Thyroid gland (tissue), 4 donors: Measurements from ENCODE around the gene MIGA1. TPM values are rescaled to one million over a fixed set of nuclear protein-coding genes. Genes with fewer than 3 reads are reported as not detected.

Experiments used
- DNase-seq, 2 donors: peaks; one replicate each; pipeline ENCODE4 v3.0.0-alpha.2; 2019
- H3K27ac ChIP-seq, 3 donors: fragments of 200-600 bp; sonication (generic); 1 replicate in 2 of 3; 2 replicates in 1 of 3; pipeline ENCODE4 v1.5.1; 2016 to 2019; ENCODE audit warnings: mild to moderate bottlenecking in 1 of 3, moderate library complexity in 1 of 3
- H3K27me3 ChIP-seq: fragments of 200-600 bp; sonication (generic); one replicate; pipeline ENCODE4 v1.5.1; 2019
- H3K36me3 ChIP-seq, 2 donors: fragments of 200-600 bp; sonication (generic); one replicate each; pipeline ENCODE4 v1.5.1; 2016 to 2019
- H3K4me1 ChIP-seq, 2 donors: fragments of 200-600 bp; sonication (generic); one replicate each; pipeline ENCODE4 v1.5.1; 2017 to 2019
- H3K4me3 ChIP-seq, 3 donors: fragments of 200-600 bp; sonication (generic); replicated peaks in 1 of 3; 1 replicate in 2 of 3; 2 replicates in 1 of 3; pipeline ENCODE4 v1.5.1; 2016; ENCODE audit warnings: mild to moderate bottlenecking in 1 of 3
- H3K9me3 ChIP-seq: fragments of 200-600 bp; sonication (generic); one replicate; pipeline ENCODE4 v1.5.1; 2017
- POLR2A ChIP-seq, 2 donors: fragments of 450-650 bp; IDR thresholded peaks; one replicate each; pipeline ENCODE4 v1.6.1; 2017; ENCODE audit warnings: antibody characterized with exemption in 2 of 2, mild to moderate bottlenecking in 2 of 2, moderate library complexity in 1 of 2
- WGBS, 2 donors: methylation state at CpG; one replicate each; pipeline ENCODE4 v1.1.5; 2017; 5-methylcytosine and 5-hydroxymethylcytosine counted together
- intact Hi-C: fragments of 100-400 bp; cut with DNase I; formaldehyde crosslinking; loops from one replicate; pipeline ENCODE4 v1.15.1; 2023
- total RNA-seq, 4 donors: library from RNA; depleted of rRNA; stranded (reverse); fragments of >200 nt; gene quantifications; one replicate each; pipeline ENCODE4 v1.2.3, GENCODE V29; 2016
- TF ChIP-seq, protein P1 (sequence below), 6 experiments: fragments of 200-600 bp in 3 of 6; fragments of 450-650 bp in 3 of 6; sonication (generic) in 3 of 6; IDR thresholded peaks; one replicate each; pipeline ENCODE4 v1.5.1; 2016 to 2019; ENCODE audit warnings: antibody characterized with exemption in 6 of 6, mild to moderate bottlenecking in 2 of 6, inconsistent platforms in 1 of 6, moderate library complexity in 1 of 6

MIGA1 gene
- total RNA-seq, 4 donors from 2014 or later = 25.8 to 34.6 (median 30.5) TPM

DNA sequence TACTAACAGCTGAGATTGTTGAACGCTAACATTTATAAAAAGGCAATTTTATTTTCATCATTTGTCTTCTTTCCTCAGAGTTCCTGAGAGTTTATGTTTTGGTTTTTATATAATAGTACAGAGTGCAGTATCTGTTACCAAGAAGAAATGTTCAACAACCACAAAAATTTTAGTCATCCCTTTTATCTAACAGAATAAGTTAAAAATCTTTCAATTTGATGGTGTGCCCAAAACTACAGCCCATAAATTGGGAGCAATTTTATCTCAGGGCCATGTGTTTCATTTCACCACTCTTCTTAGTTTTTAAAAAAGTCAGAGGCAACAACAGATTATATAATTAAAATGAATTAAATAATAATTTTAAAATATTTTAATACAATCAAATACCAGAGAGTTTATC lies 146.1 kb downstream of the MIGA1 start:
- H3K27me3 ChIP-seq = no peaks in the 10 kb centered on the region
- no peak overlapping the region for H3K27ac ChIP-seq
- no peak overlapping the region for H3K4me3 ChIP-seq
- no peak for TF ChIP-seq POLR2A (IDR thresholded peaks at IDR 0.05)
- TF ChIP-seq, protein P1, sequence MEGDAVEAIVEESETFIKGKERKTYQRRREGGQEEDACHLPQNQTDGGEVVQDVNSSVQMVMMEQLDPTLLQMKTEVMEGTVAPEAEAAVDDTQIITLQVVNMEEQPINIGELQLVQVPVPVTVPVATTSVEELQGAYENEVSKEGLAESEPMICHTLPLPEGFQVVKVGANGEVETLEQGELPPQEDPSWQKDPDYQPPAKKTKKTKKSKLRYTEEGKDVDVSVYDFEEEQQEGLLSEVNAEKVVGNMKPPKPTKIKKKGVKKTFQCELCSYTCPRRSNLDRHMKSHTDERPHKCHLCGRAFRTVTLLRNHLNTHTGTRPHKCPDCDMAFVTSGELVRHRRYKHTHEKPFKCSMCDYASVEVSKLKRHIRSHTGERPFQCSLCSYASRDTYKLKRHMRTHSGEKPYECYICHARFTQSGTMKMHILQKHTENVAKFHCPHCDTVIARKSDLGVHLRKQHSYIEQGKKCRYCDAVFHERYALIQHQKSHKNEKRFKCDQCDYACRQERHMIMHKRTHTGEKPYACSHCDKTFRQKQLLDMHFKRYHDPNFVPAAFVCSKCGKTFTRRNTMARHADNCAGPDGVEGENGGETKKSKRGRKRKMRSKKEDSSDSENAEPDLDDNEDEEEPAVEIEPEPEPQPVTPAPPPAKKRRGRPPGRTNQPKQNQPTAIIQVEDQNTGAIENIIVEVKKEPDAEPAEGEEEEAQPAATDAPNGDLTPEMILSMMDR (IDR thresholded peaks at IDR 0.05) = no peak
- H3K36me3 ChIP-seq = peaks cover 0 to 5% of the 10 kb centered on the region in 2 donors
- DNase-seq = no peak
- H3K9me3 ChIP-seq = no peaks in the 10 kb centered on the region
- no peaks in the 10 kb centered on the region for H3K4me1 ChIP-seq
- intact Hi-C loops = no loop called here
- 49 to 67% methylated on average over 1 of the region's 1 CpG for WGBS, 2 donors

DNA sequence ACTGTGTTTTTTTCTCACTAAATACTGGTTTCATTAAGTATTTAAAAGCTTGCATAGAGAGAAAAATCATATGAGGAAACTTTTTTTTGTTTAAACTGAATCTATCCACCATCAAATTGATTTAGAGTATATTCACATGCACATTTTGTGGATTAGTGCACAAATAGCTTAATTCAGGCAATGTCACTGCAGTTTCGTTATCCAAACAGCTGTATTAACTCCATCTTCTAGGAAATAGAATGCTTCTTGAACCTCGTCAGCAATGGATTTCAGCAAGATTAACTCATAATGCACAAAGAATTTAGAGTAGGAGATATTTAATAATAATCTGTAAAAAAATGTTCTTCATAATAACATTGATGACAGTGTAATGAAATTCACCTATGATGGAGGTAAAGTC lies 146.5 kb downstream of the MIGA1 start:
- WGBS, 2 donors = 86 to 90% methylated on average over 2 of the region's 2 CpGs
- TF ChIP-seq, protein P1 (IDR thresholded peaks at IDR 0.05) = no peak
- no peak for TF ChIP-seq POLR2A (IDR thresholded peaks at IDR 0.05)
- no peaks in the 10 kb centered on the region for H3K27me3 ChIP-seq
- no peak for DNase-seq
- H3K4me3 ChIP-seq = no peak overlapping the region
- no peaks in the 10 kb centered on the region for H3K9me3 ChIP-seq
- intact Hi-C loops = no loop called here
- no peak overlapping the region for H3K27ac ChIP-seq
- H3K4me1 ChIP-seq = no peaks in the 10 kb centered on the region
- H3K36me3 ChIP-seq = peaks cover 0 to 5% of the 10 kb centered on the region in 2 donors

DNA sequence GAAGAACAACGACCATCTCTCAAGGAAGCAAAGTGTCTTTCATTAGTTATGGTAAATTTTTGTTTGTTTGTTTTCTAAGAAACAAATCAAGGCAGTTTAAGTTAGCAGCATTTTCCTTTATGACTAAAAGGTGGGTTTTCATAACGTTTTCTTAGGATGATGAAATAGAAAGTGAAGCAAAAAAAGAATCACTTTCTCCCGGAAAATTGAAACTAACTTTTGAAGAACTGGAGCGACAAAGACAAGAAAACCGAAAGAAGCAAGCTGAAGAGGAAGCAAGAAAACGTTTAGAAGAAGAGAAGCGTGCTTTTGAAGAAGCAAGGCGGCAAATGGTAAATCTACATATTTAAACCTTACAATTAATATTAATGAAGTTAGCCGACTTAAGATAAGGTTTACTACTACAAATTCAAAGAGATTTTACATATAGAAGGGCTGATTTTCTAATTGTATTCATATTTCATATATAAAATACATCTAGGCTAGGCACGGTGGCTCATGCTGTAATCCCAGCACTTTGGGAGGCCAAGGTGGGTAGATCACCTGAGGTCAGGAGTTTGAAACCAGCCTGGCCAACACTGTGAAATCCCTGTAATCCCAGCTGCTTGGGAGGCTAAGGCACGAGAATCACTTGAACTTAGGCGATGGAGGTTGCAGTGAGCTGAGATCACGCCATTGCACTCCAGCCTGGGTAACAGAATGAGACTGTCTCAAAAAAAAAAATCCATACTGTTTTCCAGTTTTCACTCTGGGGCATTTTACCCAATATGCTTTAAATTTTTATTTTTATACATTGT lies 147.3 kb downstream of the MIGA1 start:
- WGBS, 2 donors = 79 to 83% methylated on average over 13 of the region's 13 CpGs
- intact Hi-C loops = no loop called here
- H3K36me3 ChIP-seq = peaks cover 0 to 5% of the 10 kb centered on the region in 2 donors

DNA sequence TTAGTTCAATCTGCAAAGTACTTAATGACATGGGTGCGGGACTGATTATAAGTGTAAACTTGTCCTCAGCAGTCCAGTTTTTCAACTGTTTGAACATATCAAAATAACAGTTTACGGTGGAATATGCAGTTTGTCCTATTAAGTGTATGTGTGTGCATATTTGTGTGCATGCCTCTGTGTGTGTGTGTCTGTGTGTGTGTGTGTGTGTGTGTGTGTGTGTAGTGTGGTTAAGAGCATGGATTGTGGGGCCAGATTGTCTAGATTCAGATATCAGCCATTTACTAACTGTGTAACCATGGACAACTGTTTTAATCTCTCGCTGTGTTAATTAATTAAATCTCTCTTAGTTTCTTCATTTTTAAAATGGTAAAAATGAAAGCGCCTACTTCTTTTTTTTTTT lies 148.0 kb downstream of the MIGA1 start:
- TF ChIP-seq, protein P1 (IDR thresholded peaks at IDR 0.05) = no peak
- TF ChIP-seq POLR2A (IDR thresholded peaks at IDR 0.05) = no peak
- DNase-seq = no peak
- intact Hi-C loops = no loop called here
- Histone ChIP-seq H3K27me3 (no peaks in the 10 kb centered on the region), H3K27ac (no peak overlapping the region), H3K36me3 (peaks cover 0 to 5% of the 10 kb centered on the region in 2 donors), H3K9me3 (no peaks in the 10 kb centered on the region), H3K4me3 (no peak overlapping the region), H3K4me1 (no peaks in the 10 kb centered on the region)
- 93 to 97% methylated on average over 4 of the region's 4 CpGs for WGBS, 2 donors

More for the DNA sequence above, 147.3 kb downstream of the MIGA1 start:
- H3K27me3 ChIP-seq = no peaks in the 10 kb centered on the region
- DNase-seq = no peak
- no peak overlapping the region for H3K27ac ChIP-seq
- TF ChIP-seq, protein P1 (IDR thresholded peaks at IDR 0.05) = no peak
- TF ChIP-seq POLR2A (IDR thresholded peaks at IDR 0.05) = no peak
- no peaks in the 10 kb centered on the region for H3K4me1 ChIP-seq
- no peak overlapping the region for H3K4me3 ChIP-seq
- no peaks in the 10 kb centered on the region for H3K9me3 ChIP-seq

Other genes starting within 250 kb of the MIGA1 start
- 100 to 1,000 TPM; 114 to 178 (median 118) TPM for gene ZZZ3, start 97.0 kb upstream of the MIGA1 start, total RNA-seq
- 100 to 1,000 TPM in 2 of 4 donors, 10 to 100 TPM in 2; 96.2 to 130 (median 105) TPM for gene USP33, start 19.8 kb upstream of the MIGA1 start, total RNA-seq
- 10 to 100 TPM in 3 of 4 donors, 1 to 10 TPM in 1; 5.7 to 16.5 (median 11.0) TPM for gene NEXN, start 109.0 kb downstream of the MIGA1 start, total RNA-seq
- 100 to 1,000 TPM; 136 to 231 (median 178) TPM for gene FUBP1, start 199.4 kb downstream of the MIGA1 start, total RNA-seq
- 10 to 100 TPM; 44.5 to 57.2 (median 50.8) TPM for gene DNAJB4, start 225.3 kb downstream of the MIGA1 start, total RNA-seq